ENCODE results near the gene EPB41L5.

DNA sequence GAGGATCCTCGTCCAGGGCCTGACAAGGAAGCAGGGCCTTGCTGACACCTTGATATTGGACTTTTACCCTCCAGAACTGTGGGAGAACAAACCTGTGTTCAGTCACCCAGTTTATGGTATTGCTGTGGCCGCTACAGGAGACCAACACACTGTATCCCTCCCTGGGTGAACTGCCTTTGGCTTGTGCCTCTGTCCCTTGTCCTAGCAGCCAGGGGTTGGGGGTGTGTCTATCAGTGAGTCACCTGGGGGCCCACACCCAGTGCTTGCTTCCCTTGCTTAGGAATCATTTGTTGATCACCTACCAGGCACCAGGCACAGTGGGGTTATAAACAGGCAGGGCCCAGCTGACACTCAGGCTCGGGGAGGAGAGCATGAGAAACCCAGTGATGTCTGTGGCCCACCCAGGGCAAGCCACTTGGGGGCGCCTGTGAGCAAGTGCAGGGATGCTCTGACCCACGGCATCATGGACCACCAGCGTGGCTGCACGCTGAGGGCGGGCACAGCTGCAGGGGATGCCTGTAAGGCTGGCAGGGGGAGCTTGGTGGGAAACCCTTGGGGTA, 193.2 kb downstream of the EPB41L5 start:
- TF ChIP-seq, protein P1, sequence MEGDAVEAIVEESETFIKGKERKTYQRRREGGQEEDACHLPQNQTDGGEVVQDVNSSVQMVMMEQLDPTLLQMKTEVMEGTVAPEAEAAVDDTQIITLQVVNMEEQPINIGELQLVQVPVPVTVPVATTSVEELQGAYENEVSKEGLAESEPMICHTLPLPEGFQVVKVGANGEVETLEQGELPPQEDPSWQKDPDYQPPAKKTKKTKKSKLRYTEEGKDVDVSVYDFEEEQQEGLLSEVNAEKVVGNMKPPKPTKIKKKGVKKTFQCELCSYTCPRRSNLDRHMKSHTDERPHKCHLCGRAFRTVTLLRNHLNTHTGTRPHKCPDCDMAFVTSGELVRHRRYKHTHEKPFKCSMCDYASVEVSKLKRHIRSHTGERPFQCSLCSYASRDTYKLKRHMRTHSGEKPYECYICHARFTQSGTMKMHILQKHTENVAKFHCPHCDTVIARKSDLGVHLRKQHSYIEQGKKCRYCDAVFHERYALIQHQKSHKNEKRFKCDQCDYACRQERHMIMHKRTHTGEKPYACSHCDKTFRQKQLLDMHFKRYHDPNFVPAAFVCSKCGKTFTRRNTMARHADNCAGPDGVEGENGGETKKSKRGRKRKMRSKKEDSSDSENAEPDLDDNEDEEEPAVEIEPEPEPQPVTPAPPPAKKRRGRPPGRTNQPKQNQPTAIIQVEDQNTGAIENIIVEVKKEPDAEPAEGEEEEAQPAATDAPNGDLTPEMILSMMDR (IDR thresholded peaks at IDR 0.05; ENCODE audit: low read length) = peak; percentile 93
- no peak for TF ChIP-seq EZH2 (IDR thresholded peaks at IDR 0.05; ENCODE audit: borderline replicate concordance, low read length)
